Kidney (tissue), 14 donors: Measurements from ENCODE around the gene ARID5B. TPM values are rescaled to one million over a fixed set of nuclear protein-coding genes. Genes with fewer than 3 reads are reported as not detected.

Experiments used
- DNase-seq, 5 donors: peaks; one replicate each; pipeline ENCODE4 v3.0.0-alpha.2; 2013 to 2020
- FAIRE-seq: peaks from 2 replicates; lab custom pipeline; 2012; peaks lifted over from hg19 to GRCh38; lab: Jason Lieb, UNC
- H3K27ac ChIP-seq, 2 donors: one replicate each; pipeline ENCODE4 v1.7.0; 2013; ENCODE audit warnings: low read depth in 2 of 2, low read length in 2 of 2, inconsistent platforms in 1 of 2
- H3K27me3 ChIP-seq: one replicate; pipeline ENCODE4 v1.7.1; 2013; ENCODE audit warnings: low read length, inconsistent platforms; ENCODE audit not compliant: control insufficient read depth, insufficient read depth
- H3K36me3 ChIP-seq, 3 donors: one replicate each; pipeline versions ENCODE4 v1.7.0 to v1.7.1; 2013; ENCODE audit warnings: low read length in 3 of 3, control low read depth in 1 of 3, inconsistent platforms in 1 of 3; ENCODE audit not compliant: insufficient read depth in 3 of 3, control insufficient read depth in 2 of 3
- H3K4me1 ChIP-seq, 3 donors: one replicate each; pipeline versions ENCODE4 v1.7.0 to v1.7.1; 2013; ENCODE audit warnings: low read length in 3 of 3, inconsistent platforms in 1 of 3, low read depth in 1 of 3; ENCODE audit not compliant: control insufficient read depth in 2 of 3, insufficient read depth in 2 of 3
- H3K4me3 ChIP-seq, 3 donors: one replicate each; pipeline versions ENCODE4 v1.7.0 to v1.8.1; 2013; ENCODE audit warnings: low read length in 3 of 3, control low read depth in 1 of 3, inconsistent platforms in 1 of 3
- H3K9ac ChIP-seq, 3 donors: one replicate each; pipeline versions ENCODE4 v1.7.0 to v1.7.1; 2013; ENCODE audit warnings: low read length in 3 of 3, control low read depth in 1 of 3, inconsistent platforms in 1 of 3
- H3K9me3 ChIP-seq, 3 donors: one replicate each; pipeline versions ENCODE4 v1.7.0 to v1.7.1; 2013; ENCODE audit warnings: low read length in 3 of 3, control low read depth in 1 of 3, inconsistent platforms in 1 of 3; ENCODE audit not compliant: control insufficient read depth in 2 of 3, insufficient read depth in 1 of 3
- intact Hi-C: fragments of 100-400 bp; cut with DNase I; formaldehyde crosslinking; loops from one replicate; pipeline ENCODE4 v1.11.1; 2022
- polyA plus RNA-seq: library from polyadenylated mRNA; stranded (reverse); fragments of 350-450 nt; fragmentation: Illumina TruSeq; extraction: RNeasy Lipid Tissue Mini Kit (QIAGEN cat#74804); gene quantifications from one replicate; pipeline ENCODE4 v1.2.3, GENCODE V29; 2014; ENCODE audit warnings: low read depth, low replicate concordance; ENCODE audit not compliant: insufficient read depth
- total RNA-seq: library from RNA; stranded (reverse); fragmentation: NEBNext Ultra II Directional; extraction: Animal tissue kit (Norgen Biotek cat#: 25700); gene quantifications from one replicate; pipeline ENCODE4 v1.2.1, GENCODE V29; 2021
- TF ChIP-seq, protein P1 (sequence below): IDR thresholded peaks from 3 replicates; pipeline ENCODE4 v1.5.1; 2012; ENCODE audit warnings: mild to moderate bottlenecking, moderate library complexity, borderline replicate concordance; ENCODE audit not compliant: insufficient read depth; ENCODE audit errors: extremely low read depth
- donor health status: control.
- donor health status: control.
- donor health status: control.
- donor health status: control.
- donor health status: control.
- donor health status: DM: yes; HTN: yes; CAD: no.
- donor health status: Normal renal cell carcinoma (clear cell type).

Gene ARID5B
- total and polyA plus RNA-seq, 2 donors from 2014 or later = 8.6 to 77.9 TPM

DNA sequence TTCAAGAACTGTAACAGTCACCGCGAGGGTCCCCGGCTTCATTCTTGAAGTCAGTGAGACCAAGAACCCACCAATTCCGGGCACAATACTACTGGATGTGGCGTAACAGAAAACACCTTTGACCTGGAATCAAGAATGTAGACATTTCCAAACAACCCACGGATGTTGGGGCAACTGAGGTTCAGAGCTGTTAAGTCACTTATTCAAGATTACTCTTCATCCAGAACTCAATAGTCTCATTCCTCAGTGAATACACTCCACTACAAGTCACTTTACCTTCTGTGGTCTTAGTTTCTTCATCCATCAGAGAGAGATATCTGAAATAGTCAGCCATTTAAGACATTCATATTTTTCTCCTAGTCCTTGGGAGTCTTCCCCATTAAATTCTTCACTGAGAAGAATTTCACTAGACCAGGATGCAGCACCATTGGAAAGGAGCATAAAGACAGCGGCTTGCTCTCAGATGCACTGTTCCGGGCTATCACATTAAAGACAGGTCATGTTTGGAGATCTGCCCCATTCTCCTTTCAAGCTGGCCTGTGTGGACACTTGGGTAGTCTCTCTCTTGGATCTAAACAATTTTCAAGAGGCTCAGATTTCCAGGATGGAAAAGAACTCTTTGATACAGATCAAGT, 32.3 kb upstream of the ARID5B start:
- peak in 2 of 5 donors; percentile 22 to 49 for DNase-seq
- no peak overlapping the region for H3K27ac ChIP-seq
- no peak for FAIRE-seq
- TF ChIP-seq, protein P1, sequence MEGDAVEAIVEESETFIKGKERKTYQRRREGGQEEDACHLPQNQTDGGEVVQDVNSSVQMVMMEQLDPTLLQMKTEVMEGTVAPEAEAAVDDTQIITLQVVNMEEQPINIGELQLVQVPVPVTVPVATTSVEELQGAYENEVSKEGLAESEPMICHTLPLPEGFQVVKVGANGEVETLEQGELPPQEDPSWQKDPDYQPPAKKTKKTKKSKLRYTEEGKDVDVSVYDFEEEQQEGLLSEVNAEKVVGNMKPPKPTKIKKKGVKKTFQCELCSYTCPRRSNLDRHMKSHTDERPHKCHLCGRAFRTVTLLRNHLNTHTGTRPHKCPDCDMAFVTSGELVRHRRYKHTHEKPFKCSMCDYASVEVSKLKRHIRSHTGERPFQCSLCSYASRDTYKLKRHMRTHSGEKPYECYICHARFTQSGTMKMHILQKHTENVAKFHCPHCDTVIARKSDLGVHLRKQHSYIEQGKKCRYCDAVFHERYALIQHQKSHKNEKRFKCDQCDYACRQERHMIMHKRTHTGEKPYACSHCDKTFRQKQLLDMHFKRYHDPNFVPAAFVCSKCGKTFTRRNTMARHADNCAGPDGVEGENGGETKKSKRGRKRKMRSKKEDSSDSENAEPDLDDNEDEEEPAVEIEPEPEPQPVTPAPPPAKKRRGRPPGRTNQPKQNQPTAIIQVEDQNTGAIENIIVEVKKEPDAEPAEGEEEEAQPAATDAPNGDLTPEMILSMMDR = no peak
- H3K9me3 ChIP-seq = no peaks in the 10 kb centered on the region
- H3K4me3 ChIP-seq = peak overlapping the region in 2 of 3 donors; percentile 45 to 69
- H3K27me3 ChIP-seq = no peaks in the 10 kb centered on the region
- peaks cover 2 to 5% (median 5%) of the 10 kb centered on the region in 3 donors for H3K4me1 ChIP-seq
- intact Hi-C loops = no loop called here
- no peaks in the 10 kb centered on the region for H3K36me3 ChIP-seq
- no peak overlapping the region for H3K9ac ChIP-seq

GRCh38 chr10:61869774-61870525, 31.5 kb upstream of the ARID5B start:
- H3K4me3 ChIP-seq = peak overlapping the region in 2 of 3 donors; percentile 45 to 69

GRCh38 chr10:61870526-61870895, 31.0 kb upstream of the ARID5B start:
- DNase-seq = no peak
- intact Hi-C loops = no loop called here
- H3K27me3 ChIP-seq = no peaks in the 10 kb centered on the region
- peaks cover 2 to 5% (median 5%) of the 10 kb centered on the region in 3 donors for H3K4me1 ChIP-seq
- no peak overlapping the region for H3K4me3 ChIP-seq
- FAIRE-seq = no peak
- TF ChIP-seq, protein P1 = no peak
- no peak overlapping the region for H3K9ac ChIP-seq
- no peaks in the 10 kb centered on the region for H3K36me3 ChIP-seq
- H3K27ac ChIP-seq = no peak overlapping the region
- H3K9me3 ChIP-seq = no peaks in the 10 kb centered on the region

More at GRCh38 chr10:61869774-61870525, 31.5 kb upstream of the ARID5B start:
- TF ChIP-seq, protein P1 = no peak
- Histone ChIP-seq H3K36me3 (no peaks in the 10 kb centered on the region), H3K4me1 (peaks cover 2 to 5% (median 5%) of the 10 kb centered on the region in 3 donors), H3K9ac (peak overlapping the region in 1 of 3 donors; percentile 64), H3K9me3 (no peaks in the 10 kb centered on the region), H3K27ac (peak overlapping the region in 1 of 2 donors; percentile 52), H3K27me3 (no peaks in the 10 kb centered on the region)
- FAIRE-seq = peak; percentile 38
- intact Hi-C loops = no loop called here
- peak in 2 of 5 donors; percentile 58 to 67 for DNase-seq
